Natural killer cell (primary cell): Measurements from ENCODE around the gene ANKRD28. TPM values are rescaled to one million over a fixed set of nuclear protein-coding genes. Genes with fewer than 3 reads are reported as not detected.

Experiments used
- ATAC-seq, 3 donors: fragments of 150-1000 bp in 2 of 3; fragments of 200-7000 bp in 1 of 3; cut with Tn5 transposase; 1 replicate in 1 of 3; 2 replicates in 2 of 3; pipeline ENCODE4 v1.10.0; 2021; ENCODE audit warnings: mild to moderate bottlenecking in 2 of 3, moderate library complexity in 2 of 3
- DNase-seq, 2 donors: peaks; one replicate each; pipeline versions ENCODE4 v3.0.0 to v3.0.0-alpha.2; 2013 to 2021; ENCODE audit warnings: mixed read lengths in 1 of 2
- H3K27ac ChIP-seq: one replicate; pipeline ENCODE4 v1.5.1; 2013; ENCODE audit warnings: mild to moderate bottlenecking, low read length
- H3K27me3 ChIP-seq: one replicate; pipeline ENCODE4 v1.6.1; 2013; ENCODE audit warnings: low read length; ENCODE audit not compliant: control insufficient read depth, insufficient read depth
- H3K36me3 ChIP-seq: one replicate; pipeline ENCODE4 v1.6.1; 2013; ENCODE audit warnings: low read length; ENCODE audit not compliant: control insufficient read depth, insufficient read depth
- H3K4me1 ChIP-seq: one replicate; pipeline ENCODE4 v1.6.1; 2013; ENCODE audit warnings: low read length; ENCODE audit not compliant: control insufficient read depth, insufficient read depth
- H3K4me3 ChIP-seq: one replicate; pipeline ENCODE4 v1.5.1; 2013; ENCODE audit warnings: low read length
- H3K9me3 ChIP-seq: one replicate; pipeline ENCODE4 v1.6.1; 2013; ENCODE audit warnings: low read length; ENCODE audit not compliant: control insufficient read depth, insufficient read depth
- H3K27ac Mint-ChIP-seq, 2 donors: one replicate each; pipeline ENCODE4 v1.8.0; 2022; ENCODE audit warnings: mild to moderate bottlenecking in 2 of 2, mixed read lengths in 2 of 2, moderate library complexity in 1 of 2
- H3K27me3 Mint-ChIP-seq, 2 donors: one replicate each; pipeline ENCODE4 v1.8.0; 2022; ENCODE audit warnings: low read depth in 2 of 2, mixed read lengths in 2 of 2
- H3K36me3 Mint-ChIP-seq: one replicate; pipeline ENCODE4 v1.8.0; 2022; ENCODE audit warnings: mixed read lengths
- H3K4me1 Mint-ChIP-seq, 2 donors: one replicate each; pipeline ENCODE4 v1.8.0; 2022; ENCODE audit warnings: mixed read lengths in 2 of 2
- H3K4me3 Mint-ChIP-seq: one replicate; pipeline ENCODE4 v1.8.0; 2022; ENCODE audit warnings: mild to moderate bottlenecking, moderate library complexity, mixed read lengths
- H3K9me3 Mint-ChIP-seq, 2 donors: one replicate each; pipeline ENCODE4 v1.8.0; 2022; ENCODE audit warnings: mixed read lengths in 2 of 2
- WGBS: methylation state at CpG from one replicate; pipeline ENCODE4 v1.1.7; 2013; ENCODE audit warnings: missing lambda C conversion rate; ENCODE audit not compliant: insufficient coverage; 5-methylcytosine and 5-hydroxymethylcytosine counted together
- intact Hi-C: fragments of 100-400 bp; cut with micrococcal nuclease; formaldehyde crosslinking; loops from one replicate; pipeline ENCODE4 v1.14.2; 2022
- total RNA-seq, 4 donors: library from RNA; stranded (reverse); fragments of 120-200 nt in 1 of 4; gene quantifications; one replicate each; pipeline versions ENCODE4 v1.2.3 to v1.2.4, GENCODE V29; 2013 to 2022
- TF ChIP-seq, protein P1 (sequence below): fragments of 200-600 bp; IDR thresholded peaks from one replicate; pipeline ENCODE4 v1.8.0; 2022; ENCODE audit warnings: antibody characterized with exemption

ANKRD28 gene
- total RNA-seq, 3 donors from 2014 or later (not counting 1 experiment from before 2014, with no cell fraction given) = 58.0 to 99.7 (median 91.7) TPM

DNA sequence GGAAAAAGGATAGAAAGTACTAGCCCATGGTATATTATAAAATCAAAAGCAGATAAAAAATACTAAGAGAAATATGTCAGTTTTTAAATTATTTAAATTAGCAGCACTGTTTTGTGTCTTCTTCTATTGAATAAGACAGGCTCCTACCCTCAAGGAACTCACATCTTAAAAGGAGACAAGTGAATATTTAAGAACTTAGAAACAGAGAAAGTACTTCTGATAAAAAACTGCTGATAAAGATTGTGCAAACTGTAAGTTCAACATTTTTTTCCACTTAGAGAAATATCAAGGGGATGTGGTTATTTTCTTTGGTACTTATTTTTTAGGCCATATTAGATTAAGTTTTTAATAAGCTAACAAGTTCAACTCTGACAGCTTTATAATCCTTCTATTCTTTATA is 3.0 kb upstream of the ANKRD28 start:
- peak overlapping the region; percentile 91 to 92 for H3K27ac Mint-ChIP-seq

DNA sequence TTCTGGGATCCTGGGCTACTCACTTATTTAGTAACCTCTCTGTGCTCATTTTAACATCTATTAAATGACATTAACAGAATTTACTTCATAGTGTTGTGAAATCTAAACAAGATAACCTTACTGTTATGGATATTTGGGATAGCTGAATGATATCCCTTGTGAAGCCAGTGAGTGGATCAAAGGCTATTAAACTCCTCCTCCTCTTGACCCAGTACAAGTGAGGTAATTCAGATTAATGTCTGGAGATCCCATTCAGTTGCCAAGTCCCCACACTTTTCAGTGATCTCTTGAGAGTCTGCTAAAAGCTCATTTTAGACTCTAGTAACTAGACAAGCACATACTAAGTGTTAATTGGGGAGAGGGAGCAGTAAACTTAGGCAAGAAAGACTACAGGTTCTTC is 2.5 kb upstream of the ANKRD28 start:
- TF ChIP-seq, protein P1, sequence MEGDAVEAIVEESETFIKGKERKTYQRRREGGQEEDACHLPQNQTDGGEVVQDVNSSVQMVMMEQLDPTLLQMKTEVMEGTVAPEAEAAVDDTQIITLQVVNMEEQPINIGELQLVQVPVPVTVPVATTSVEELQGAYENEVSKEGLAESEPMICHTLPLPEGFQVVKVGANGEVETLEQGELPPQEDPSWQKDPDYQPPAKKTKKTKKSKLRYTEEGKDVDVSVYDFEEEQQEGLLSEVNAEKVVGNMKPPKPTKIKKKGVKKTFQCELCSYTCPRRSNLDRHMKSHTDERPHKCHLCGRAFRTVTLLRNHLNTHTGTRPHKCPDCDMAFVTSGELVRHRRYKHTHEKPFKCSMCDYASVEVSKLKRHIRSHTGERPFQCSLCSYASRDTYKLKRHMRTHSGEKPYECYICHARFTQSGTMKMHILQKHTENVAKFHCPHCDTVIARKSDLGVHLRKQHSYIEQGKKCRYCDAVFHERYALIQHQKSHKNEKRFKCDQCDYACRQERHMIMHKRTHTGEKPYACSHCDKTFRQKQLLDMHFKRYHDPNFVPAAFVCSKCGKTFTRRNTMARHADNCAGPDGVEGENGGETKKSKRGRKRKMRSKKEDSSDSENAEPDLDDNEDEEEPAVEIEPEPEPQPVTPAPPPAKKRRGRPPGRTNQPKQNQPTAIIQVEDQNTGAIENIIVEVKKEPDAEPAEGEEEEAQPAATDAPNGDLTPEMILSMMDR = no peak
- intact Hi-C loops = no loop called here

More for the DNA sequence above, 3.0 kb upstream of the ANKRD28 start:
- H3K36me3 ChIP-seq = no peaks in the 10 kb centered on the region
- Mint-ChIP-seq H3K36me3 (no peaks in the 10 kb centered on the region), H3K9me3 (no peaks in the 10 kb centered on the region), H3K4me1 (peaks cover 72 to 82% of the 10 kb centered on the region in 2 donors), H3K27me3 (no peaks in the 10 kb centered on the region), H3K4me3 (peak overlapping the region; percentile 72)
- H3K9me3 ChIP-seq = no peaks in the 10 kb centered on the region
- ATAC-seq = no peak
- H3K27me3 ChIP-seq = no peaks in the 10 kb centered on the region
- no peak for DNase-seq
- intact Hi-C loops = no loop called here
- TF ChIP-seq, protein P1 = no peak
- no peak overlapping the region for H3K4me3 ChIP-seq
- H3K27ac ChIP-seq = peak overlapping the region; percentile 68
- H3K4me1 ChIP-seq = peaks cover 5% of the 10 kb centered on the region

DNA sequence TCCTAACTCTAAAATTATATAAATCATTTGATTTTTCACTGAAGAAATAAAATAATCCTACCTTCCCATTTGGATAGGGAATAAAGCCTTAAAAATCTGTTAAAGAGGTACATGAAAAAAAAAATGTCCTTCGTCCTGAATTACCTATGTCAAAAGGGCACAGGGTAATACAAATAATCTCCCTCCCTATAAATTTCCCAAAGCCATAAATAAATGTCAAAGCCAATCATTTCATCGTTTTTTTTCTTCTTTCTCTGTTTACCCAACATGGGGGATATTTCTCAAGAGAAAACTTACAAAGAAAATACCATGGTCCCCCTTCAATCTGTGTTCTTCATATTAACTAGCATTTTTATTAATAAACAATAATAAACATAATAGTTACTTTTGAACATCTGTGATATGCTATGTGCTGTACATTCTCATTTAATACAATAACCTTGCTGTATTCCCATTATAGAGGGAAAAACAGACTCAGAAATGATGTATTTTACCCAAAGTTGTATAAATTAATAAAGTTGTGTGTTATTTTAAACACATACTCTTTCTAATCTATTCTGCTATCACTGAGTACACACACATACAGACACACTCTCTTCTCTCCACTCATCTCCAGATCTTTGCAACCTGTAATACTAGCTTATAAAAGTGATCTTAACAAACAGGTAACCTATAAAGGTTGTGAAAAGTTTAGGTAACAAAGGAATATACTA is 910 bp upstream of the ANKRD28 start:
- no peaks in the 10 kb centered on the region for H3K36me3 ChIP-seq
- TF ChIP-seq, protein P1 = no peak
- H3K9me3 ChIP-seq = no peaks in the 10 kb centered on the region
- no peak overlapping the region for H3K4me3 ChIP-seq
- H3K4me3 Mint-ChIP-seq = peak overlapping the region; percentile 71
- no peaks in the 10 kb centered on the region for H3K36me3 Mint-ChIP-seq
- H3K27ac Mint-ChIP-seq = peak overlapping the region; percentile 91 to 92
- no peak for ATAC-seq
- H3K4me1 ChIP-seq = peaks cover 9% of the 10 kb centered on the region
- no peak overlapping the region for H3K27ac ChIP-seq
- H3K27me3 ChIP-seq = no peaks in the 10 kb centered on the region
- WGBS = 68% methylated on average over 2 of the region's 2 CpGs
- no peaks in the 10 kb centered on the region for H3K27me3 Mint-ChIP-seq
- no peaks in the 10 kb centered on the region for H3K9me3 Mint-ChIP-seq
- DNase-seq = no peak
- H3K4me1 Mint-ChIP-seq = peaks cover 77 to 86% of the 10 kb centered on the region in 2 donors
- intact Hi-C loops = loop anchor here (1.0 to 10.0 kb wide), 2 partner anchors 131 to 1654 kb away; no protein-coding TSS in a partner anchor

More for the DNA sequence above, 2.5 kb upstream of the ANKRD28 start:
- peak overlapping the region; percentile 68 for H3K27ac ChIP-seq
- no peaks in the 10 kb centered on the region for H3K36me3 ChIP-seq
- H3K4me3 ChIP-seq = no peak overlapping the region
- no peaks in the 10 kb centered on the region for H3K27me3 ChIP-seq
- DNase-seq (no peak), ATAC-seq (no peak)
- peak overlapping the region; percentile 72 for H3K4me3 Mint-ChIP-seq
- H3K27me3 Mint-ChIP-seq = no peaks in the 10 kb centered on the region
- peaks cover 5% of the 10 kb centered on the region for H3K4me1 ChIP-seq
- no peaks in the 10 kb centered on the region for H3K9me3 Mint-ChIP-seq
- H3K4me1 Mint-ChIP-seq = peaks cover 76 to 87% of the 10 kb centered on the region in 2 donors
- H3K27ac Mint-ChIP-seq = peak overlapping the region; percentile 91 to 92
- no peaks in the 10 kb centered on the region for H3K36me3 Mint-ChIP-seq
- H3K9me3 ChIP-seq = no peaks in the 10 kb centered on the region
